HepG2 (cell line): ENCODE results near the gene HSPA6.

Source experiments
- KLF6 ChIP-seq: IDR thresholded peaks from 2 replicates; pipeline ENCODE4 v1.8.0; 2016; ENCODE audit warnings: missing biosample characterization, missing genetic modification reagents
- LCORL ChIP-seq, 2 experiments: fragments of 450-650 bp in 1 of 2; sonication (generic) in 1 of 2; formaldehyde crosslinking in 1 of 2; IDR thresholded peaks; 2 replicates each; pipeline versions ENCODE4 v1.5.0 to v1.6.1; 2017 to 2020; ENCODE audit warnings: antibody characterized with exemption in 1 of 2, missing genetic modification reagents in 1 of 2
- MATR3 ChIP-seq: sonication (generic); formaldehyde crosslinking; IDR thresholded peaks from 2 replicates; pipeline ENCODE4 v1.4.0; 2020; ENCODE audit warnings: missing genetic modification reagents
- MAX ChIP-seq: IDR thresholded peaks from 2 replicates; pipeline ENCODE4 v1.6.1; 2012; ENCODE audit warnings: inconsistent platforms
- MTA1 ChIP-seq: sonication (generic); formaldehyde crosslinking; IDR thresholded peaks from 2 replicates; pipeline ENCODE4 v1.4.0; 2020; ENCODE audit warnings: missing genetic modification reagents, mild to moderate bottlenecking, borderline replicate concordance
- NR1H2 ChIP-seq: sonication (generic); formaldehyde crosslinking; IDR thresholded peaks from 2 replicates; pipeline ENCODE4 v1.8.1; 2022; ENCODE audit warnings: low read depth, missing genetic modification reagents, borderline replicate concordance
- NR2C2 ChIP-seq: sonication (generic); formaldehyde crosslinking; IDR thresholded peaks from 2 replicates; pipeline ENCODE4 v1.4.0; 2020; ENCODE audit warnings: missing genetic modification reagents, mild to moderate bottlenecking, moderate library complexity, borderline replicate concordance
- POLR2A ChIP-seq, 2 experiments: IDR thresholded peaks; 2 replicates each; pipeline ENCODE4 v1.6.1; 2011; ENCODE audit warnings: low read depth in 2 of 2, low read length in 2 of 2, mild to moderate bottlenecking in 1 of 2, moderate library complexity in 1 of 2; ENCODE audit not compliant: insufficient read depth in 1 of 2
- TBP ChIP-seq: sonication (generic); formaldehyde crosslinking; IDR thresholded peaks from 2 replicates; pipeline ENCODE4 v1.5.0; 2020; ENCODE audit warnings: missing genetic modification reagents
- ZNF12 ChIP-seq: sonication (generic); formaldehyde crosslinking; IDR thresholded peaks from 2 replicates; pipeline ENCODE4 v1.5.0; 2020; ENCODE audit warnings: missing genetic modification reagents
- ZNF138 ChIP-seq: sonication (generic); formaldehyde crosslinking; IDR thresholded peaks from 2 replicates; pipeline ENCODE4 v1.5.0; 2020; ENCODE audit warnings: mild to moderate bottlenecking, low read depth, missing genetic modification reagents
- ZNF770 ChIP-seq: sonication (generic); formaldehyde crosslinking; IDR thresholded peaks from 2 replicates; pipeline ENCODE4 v1.5.0; 2020; ENCODE audit warnings: mild to moderate bottlenecking, missing genetic modification reagents
- TF ChIP-seq, protein P1 (sequence below): sonication (generic); formaldehyde crosslinking; IDR thresholded peaks from 2 replicates; pipeline ENCODE4 v1.4.0; 2020; ENCODE audit warnings: mild to moderate bottlenecking, missing genetic modification reagents

DNA sequence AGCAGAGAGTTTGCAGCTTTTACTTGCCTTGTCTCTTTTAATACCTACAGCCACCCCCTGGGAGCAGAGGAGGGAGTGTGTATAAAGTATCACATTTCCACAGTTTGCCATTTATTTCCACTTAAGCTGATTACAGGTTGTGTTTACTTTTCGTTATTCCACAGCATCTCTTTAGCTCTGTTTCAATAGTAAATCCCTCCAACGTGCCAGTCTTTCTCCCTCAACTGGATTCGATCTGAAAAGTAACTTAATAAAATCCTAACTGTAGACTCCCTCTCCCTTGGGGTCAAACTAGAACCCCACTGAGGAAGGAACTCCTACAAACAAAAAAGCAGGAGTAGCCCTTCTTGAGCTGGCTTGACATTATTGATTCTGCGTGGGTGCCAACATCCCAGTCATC, 22.2 kb upstream of the HSPA6 start:
- TF ChIP-seq MATR3 (CRISPR knock-in tag): no peak
- TF ChIP-seq, protein P1, sequence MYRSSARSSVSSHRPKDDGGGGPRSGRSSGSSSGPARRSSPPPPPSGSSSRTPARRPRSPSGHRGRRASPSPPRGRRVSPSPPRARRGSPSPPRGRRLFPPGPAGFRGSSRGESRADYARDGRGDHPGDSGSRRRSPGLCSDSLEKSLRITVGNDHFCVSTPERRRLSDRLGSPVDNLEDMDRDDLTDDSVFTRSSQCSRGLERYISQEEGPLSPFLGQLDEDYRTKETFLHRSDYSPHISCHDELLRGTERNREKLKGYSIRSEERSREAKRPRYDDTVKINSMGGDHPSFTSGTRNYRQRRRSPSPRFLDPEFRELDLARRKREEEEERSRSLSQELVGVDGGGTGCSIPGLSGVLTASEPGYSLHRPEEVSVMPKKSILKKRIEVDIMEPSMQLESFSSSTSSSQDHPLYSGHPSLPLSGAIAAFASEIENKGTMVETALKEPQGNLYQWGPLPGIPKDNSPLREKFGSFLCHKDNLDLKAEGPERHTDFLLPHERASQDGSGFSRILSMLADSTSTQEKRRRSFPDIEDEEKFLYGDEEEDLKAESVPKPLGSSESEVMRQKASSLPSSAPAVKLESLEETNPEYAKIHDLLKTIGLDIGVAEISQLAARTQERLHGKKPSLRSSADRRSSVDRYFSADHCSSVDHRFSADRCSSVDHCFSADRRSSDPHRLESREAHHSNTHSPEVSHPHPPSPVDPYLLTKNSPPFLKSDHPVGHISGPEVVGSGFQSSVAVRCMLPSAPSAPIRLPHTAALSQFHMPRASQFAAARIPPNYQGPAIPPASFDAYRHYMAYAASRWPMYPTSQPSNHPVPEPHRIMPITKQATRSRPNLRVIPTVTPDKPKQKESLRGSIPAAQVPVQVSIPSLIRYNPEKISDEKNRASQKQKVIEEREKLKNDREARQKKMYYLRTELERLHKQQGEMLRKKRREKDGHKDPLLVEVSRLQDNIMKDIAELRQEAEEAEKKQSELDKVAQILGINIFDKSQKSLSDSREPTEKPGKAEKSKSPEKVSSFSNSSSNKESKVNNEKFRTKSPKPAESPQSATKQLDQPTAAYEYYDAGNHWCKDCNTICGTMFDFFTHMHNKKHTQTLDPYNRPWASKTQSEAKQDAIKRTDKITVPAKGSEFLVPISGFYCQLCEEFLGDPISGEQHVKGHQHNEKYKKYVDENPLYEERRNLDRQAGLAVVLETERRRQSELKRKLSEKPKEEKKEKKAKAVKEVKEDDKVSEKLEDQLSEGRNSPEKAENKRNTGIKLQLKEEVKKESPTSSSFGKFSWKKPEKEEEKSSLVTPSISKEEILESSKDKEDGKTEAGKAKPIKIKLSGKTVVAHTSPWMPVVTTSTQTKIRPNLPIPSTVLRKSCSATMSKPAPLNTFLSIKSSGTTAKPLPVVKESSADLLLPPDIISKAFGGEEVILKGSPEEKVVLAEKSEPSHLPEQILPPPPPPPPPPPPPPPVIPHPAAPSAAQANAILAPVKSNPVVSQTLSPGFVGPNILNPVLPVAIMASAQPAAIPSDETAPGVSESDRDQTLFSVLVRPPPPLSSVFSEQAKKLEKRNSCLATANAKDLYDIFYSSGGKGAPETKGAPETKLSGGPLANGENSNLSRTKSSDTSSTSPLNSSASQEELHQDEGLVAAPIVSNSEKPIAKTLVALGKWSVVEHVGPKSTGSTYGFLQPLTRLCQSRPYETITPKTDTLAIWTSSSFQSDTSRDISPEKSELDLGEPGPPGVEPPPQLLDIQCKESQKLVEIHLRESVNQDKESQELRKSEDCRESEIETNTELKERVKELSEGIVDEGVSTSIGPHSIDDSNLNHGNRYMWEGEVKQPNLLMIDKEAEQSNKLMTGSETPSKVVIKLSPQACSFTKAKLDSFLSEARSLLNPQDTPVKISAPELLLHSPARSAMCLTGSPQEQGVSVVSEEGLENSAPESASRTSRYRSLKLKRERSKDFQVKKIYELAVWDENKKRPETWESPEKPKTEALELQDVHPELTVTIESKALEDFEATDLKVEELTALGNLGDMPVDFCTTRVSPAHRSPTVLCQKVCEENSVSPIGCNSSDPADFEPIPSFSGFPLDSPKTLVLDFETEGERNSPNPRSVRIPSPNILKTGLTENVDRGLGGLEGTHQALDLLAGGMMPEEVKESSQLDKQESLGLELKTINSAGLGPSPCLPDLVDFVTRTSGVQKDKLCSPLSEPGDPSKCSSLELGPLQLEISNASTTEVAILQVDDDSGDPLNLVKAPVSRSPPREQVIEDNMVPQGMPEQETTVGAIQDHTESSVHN: no peak
- TF ChIP-seq TBP (CRISPR knock-in tag): no peak
- TF ChIP-seq ZNF770 (CRISPR knock-in tag): no peak
- no peak for TF ChIP-seq MAX
- no peak for TF ChIP-seq POLR2A (IDR thresholded peaks at IDR 0.05; ENCODE audit: insufficient read depth in 1 of 2, low read depth in 2 of 2, low read length in 2 of 2)
- no peak for TF ChIP-seq NR1H2 (CRISPR knock-in tag)
- TF ChIP-seq LCORL (IDR thresholded peaks at IDR 0.05): no peak
- TF ChIP-seq LCORL (CRISPR knock-in tag; IDR thresholded peaks at IDR 0.05): no peak
- TF ChIP-seq KLF6: no peak
- no peak for TF ChIP-seq ZNF12 (CRISPR knock-in tag)
- no peak for TF ChIP-seq ZNF138 (CRISPR knock-in tag)
- no peak for TF ChIP-seq MTA1 (CRISPR knock-in tag)
- no peak for TF ChIP-seq NR2C2 (CRISPR knock-in tag)
